Peyer's patch (tissue), 4 donors: Measurements from ENCODE around the gene IGFBP5. TPM values are rescaled to one million over a fixed set of nuclear protein-coding genes. Genes with fewer than 3 reads are reported as not detected.

Experiments used
- DNase-seq, 3 donors: peaks; one replicate each; pipeline ENCODE4 v3.0.0-alpha.2; 2017 to 2019
- H3K27ac ChIP-seq, 4 donors: fragments of 200-600 bp; sonication (generic); one replicate each; pipeline ENCODE4 v1.5.1; 2016 to 2019
- H3K27me3 ChIP-seq, 2 donors: fragments of 200-600 bp; sonication (generic); one replicate each; pipeline ENCODE4 v1.5.1; 2019
- H3K36me3 ChIP-seq, 3 donors: fragments of 200-600 bp; sonication (generic); one replicate each; pipeline ENCODE4 v1.5.1; 2016 to 2019
- H3K4me1 ChIP-seq, 4 donors: fragments of 200-600 bp; sonication (generic); one replicate each; pipeline ENCODE4 v1.5.1; 2016 to 2019
- H3K4me3 ChIP-seq, 4 donors: fragments of 200-600 bp; sonication (generic); 1 replicate in 3 of 4; 2 replicates in 1 of 4; pipeline ENCODE4 v1.5.1; 2016 to 2019; ENCODE audit warnings: mild to moderate bottlenecking in 1 of 4
- H3K9me3 ChIP-seq, 4 donors: fragments of 200-600 bp; sonication (generic); one replicate each; pipeline ENCODE4 v1.5.1; 2016 to 2019; ENCODE audit warnings: mild to moderate bottlenecking in 1 of 4
- POLR2A ChIP-seq, 2 donors: fragments of 450-650 bp; IDR thresholded peaks; one replicate each; pipeline ENCODE4 v1.5.1; 2017; ENCODE audit warnings: antibody characterized with exemption in 2 of 2, mild to moderate bottlenecking in 2 of 2, moderate library complexity in 2 of 2
- total RNA-seq, 4 donors: library from RNA; depleted of rRNA; stranded (reverse); fragments of >200 nt; gene quantifications; one replicate each; pipeline ENCODE4 v1.1.0, GENCODE V29; 2016
- TF ChIP-seq, protein P1 (sequence below), 6 experiments: fragments of 450-650 bp in 4 of 6; fragments of 200-600 bp in 2 of 6; sonication (generic) in 1 of 6; IDR thresholded peaks; one replicate each; pipeline ENCODE4 v1.5.1; 2017 to 2019; ENCODE audit warnings: antibody characterized with exemption in 6 of 6, mild to moderate bottlenecking in 3 of 6, moderate library complexity in 1 of 6

Gene IGFBP5
- total RNA-seq, 4 donors from 2014 or later, result 41.5 to 183 (median 75.0) TPM

DNA sequence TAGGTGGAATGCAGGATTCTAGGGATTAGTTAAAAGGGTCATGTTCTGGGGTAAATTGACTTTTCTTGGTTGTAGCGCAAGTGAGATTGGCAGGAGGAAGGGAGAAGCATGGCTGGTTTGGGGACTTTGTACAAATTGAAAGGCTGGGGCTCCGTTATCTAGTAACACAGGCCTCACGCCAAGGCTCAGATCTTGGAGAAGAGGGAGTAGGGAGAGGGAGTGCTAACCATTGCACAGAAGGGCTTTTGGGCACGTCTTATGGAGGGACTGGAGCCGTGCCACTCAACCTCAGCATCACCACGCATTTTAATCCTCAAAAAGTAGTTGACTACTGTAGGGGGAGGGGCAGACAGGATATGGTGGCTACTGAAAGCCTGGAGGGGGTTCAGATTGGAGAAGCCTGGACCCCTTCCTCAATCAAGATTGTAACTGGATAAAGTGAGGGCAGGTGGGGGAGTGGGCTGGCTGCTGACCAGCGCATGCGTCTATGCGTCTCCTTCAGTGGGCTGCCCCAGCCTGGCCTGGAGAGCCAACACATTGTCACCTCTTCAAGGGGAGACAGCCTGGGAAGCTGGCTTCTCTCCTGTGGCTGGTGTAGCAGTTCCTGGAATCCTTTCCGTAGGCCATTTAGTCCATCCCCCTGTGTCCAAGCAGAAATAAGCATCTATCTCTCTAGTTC lies 14.3 kb downstream of the IGFBP5 start:
- Histone ChIP-seq H3K4me1 (peaks cover 0 to 38% (median 0%) of the 10 kb centered on the region in 4 donors), H3K27me3 (no peaks in the 10 kb centered on the region), H3K36me3 (peaks cover 0 to 29% (median 0%) of the 10 kb centered on the region in 3 donors), H3K27ac (peak overlapping the region in 1 of 4 donors; percentile 68), H3K9me3 (no peaks in the 10 kb centered on the region), H3K4me3 (no peak overlapping the region)
- no peak for DNase-seq
- no peak for TF ChIP-seq POLR2A (IDR thresholded peaks at IDR 0.05)
- TF ChIP-seq, protein P1, sequence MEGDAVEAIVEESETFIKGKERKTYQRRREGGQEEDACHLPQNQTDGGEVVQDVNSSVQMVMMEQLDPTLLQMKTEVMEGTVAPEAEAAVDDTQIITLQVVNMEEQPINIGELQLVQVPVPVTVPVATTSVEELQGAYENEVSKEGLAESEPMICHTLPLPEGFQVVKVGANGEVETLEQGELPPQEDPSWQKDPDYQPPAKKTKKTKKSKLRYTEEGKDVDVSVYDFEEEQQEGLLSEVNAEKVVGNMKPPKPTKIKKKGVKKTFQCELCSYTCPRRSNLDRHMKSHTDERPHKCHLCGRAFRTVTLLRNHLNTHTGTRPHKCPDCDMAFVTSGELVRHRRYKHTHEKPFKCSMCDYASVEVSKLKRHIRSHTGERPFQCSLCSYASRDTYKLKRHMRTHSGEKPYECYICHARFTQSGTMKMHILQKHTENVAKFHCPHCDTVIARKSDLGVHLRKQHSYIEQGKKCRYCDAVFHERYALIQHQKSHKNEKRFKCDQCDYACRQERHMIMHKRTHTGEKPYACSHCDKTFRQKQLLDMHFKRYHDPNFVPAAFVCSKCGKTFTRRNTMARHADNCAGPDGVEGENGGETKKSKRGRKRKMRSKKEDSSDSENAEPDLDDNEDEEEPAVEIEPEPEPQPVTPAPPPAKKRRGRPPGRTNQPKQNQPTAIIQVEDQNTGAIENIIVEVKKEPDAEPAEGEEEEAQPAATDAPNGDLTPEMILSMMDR (IDR thresholded peaks at IDR 0.05), result no peak

DNA sequence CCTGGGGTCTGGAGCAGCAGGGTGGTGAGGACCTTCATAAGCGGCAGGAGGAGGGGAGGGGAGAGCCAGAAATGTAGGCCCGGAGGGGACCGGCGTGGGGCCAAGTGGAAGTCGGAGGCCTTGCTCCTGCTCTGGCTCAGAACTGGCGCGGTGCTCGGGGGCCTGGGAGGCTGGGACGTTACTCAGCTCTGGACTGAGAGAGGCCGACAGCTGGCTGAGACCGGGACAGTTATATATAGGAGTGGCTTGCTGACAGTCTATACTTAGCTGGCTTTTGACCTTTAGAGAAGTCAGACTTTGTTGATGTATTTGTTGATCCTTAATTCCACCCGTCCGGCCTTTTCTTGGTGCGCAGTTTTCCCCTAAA lies 15.7 kb downstream of the IGFBP5 start:
- TF ChIP-seq, protein P1 (IDR thresholded peaks at IDR 0.05), result no peak
- TF ChIP-seq POLR2A (IDR thresholded peaks at IDR 0.05), result no peak
- Histone ChIP-seq H3K27me3 (no peaks in the 10 kb centered on the region), H3K4me3 (no peak overlapping the region), H3K9me3 (no peaks in the 10 kb centered on the region), H3K27ac (peak overlapping the region in 3 of 4 donors; percentile 2 to 68 (median 34)), H3K4me1 (peaks cover 0 to 34% (median 0%) of the 10 kb centered on the region in 4 donors), H3K36me3 (peaks cover 0 to 34% (median 0%) of the 10 kb centered on the region in 3 donors)
- DNase-seq, result no peak

DNA sequence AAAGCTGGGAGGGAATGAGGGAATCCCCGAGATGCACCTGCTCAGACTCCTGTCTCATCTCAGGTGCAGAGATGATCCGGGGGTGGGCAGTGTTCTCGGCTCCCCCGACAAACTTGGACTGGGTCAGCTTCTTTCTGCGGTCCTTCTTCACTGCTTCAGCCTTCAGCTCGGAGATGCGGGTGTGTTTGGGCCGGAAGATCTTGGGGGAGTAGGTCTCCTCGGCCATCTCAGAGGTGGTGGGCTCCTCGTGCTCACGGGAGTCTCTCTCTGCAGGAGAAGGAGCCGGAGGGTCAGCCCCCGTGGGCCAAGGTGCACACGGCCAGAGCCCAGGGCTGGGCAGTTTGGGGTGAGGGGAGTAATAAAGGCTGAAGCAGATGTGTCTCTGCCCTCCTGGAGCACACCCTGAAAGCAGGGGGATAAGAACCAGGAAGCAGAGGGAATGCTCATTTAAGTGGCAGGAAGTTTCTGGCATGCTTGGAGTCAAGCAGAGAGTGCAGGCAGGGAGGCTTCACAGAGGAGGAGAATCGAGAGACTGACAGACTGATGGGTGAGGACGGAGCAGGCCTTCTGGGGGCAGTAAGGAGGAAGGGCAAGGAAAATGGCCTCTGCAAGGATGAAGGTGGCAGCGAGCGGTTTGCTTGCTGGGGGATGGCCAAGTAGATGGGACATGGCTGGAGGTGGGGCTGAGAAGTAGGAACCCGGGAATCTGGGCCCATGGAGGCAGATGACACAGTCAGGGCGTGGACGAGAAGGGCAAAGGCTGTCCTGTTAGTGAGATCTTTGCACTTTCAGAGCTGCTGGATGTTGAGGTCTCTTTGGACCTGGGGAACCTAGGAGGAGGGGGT lies 16.3 kb downstream of the IGFBP5 start:
- TF ChIP-seq, protein P1 (IDR thresholded peaks at IDR 0.05), result no peak
- no peak for TF ChIP-seq POLR2A (IDR thresholded peaks at IDR 0.05)
- no peaks in the 10 kb centered on the region for H3K27me3 ChIP-seq
- no peaks in the 10 kb centered on the region for H3K9me3 ChIP-seq
- peaks cover 0 to 34% (median 0%) of the 10 kb centered on the region in 3 donors for H3K36me3 ChIP-seq
- H3K4me1 ChIP-seq, result peaks cover 0 to 28% (median 0%) of the 10 kb centered on the region in 4 donors
- H3K4me3 ChIP-seq, result no peak overlapping the region
- no peak for DNase-seq
- H3K27ac ChIP-seq, result peak overlapping the region in 2 of 4 donors; percentile 34 to 68

DNA sequence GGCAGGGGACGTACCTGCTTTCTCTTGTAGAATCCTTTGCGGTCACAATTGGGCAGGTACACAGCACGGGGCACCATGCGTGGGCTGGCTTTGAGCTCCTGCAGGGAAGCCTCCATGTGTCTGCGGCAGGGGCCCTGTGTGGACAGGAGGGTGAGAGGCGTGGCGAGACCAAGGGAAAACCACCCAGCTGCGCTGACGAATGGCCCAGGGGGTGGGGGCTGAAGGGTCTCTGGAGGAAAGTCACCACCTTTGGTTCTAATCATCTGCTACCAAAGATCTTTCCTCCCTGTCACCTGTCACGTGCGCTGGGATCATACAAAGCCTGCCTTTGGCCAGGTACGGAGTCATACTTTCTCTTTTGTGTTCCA lies 17.3 kb downstream of the IGFBP5 start:
- Histone ChIP-seq H3K4me3 (no peak overlapping the region), H3K27me3 (no peaks in the 10 kb centered on the region), H3K36me3 (peaks cover 0 to 34% (median 0%) of the 10 kb centered on the region in 3 donors), H3K4me1 (peaks cover 0 to 19% (median 0%) of the 10 kb centered on the region in 4 donors), H3K27ac (no peak overlapping the region), H3K9me3 (no peaks in the 10 kb centered on the region)
- no peak for DNase-seq
- TF ChIP-seq POLR2A (IDR thresholded peaks at IDR 0.05), result no peak
- TF ChIP-seq, protein P1 (IDR thresholded peaks at IDR 0.05), result no peak

DNA sequence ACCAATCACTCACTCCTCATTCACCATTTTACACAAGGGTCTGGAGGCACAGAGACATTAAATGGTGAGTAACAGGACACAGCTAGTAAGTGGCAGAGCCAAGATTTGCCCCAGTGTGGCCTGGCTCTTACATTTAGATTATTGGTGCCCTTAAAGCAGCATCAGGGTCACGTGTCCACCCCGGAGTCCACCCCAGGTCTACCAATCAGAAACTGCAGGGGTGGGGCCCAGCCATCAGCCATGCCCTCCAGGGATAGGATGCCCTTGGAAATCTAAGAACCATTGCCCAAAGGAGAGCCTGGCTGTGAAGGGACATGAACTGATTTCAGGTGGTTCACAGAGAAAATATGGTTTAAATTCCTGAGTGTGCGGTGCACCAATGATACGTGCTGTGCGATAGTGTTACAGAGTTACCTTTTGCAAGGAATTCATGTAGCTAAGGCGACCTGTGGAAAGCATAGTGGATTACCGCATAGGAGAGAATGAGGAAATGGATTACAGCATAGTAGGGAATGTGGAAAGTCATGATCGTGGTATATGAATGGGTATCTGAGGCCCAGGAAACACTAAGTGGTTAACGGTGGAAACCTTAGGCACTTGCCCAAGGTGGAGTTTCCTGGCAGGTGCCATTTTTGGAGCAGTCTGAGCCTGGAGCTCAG lies 17.8 kb downstream of the IGFBP5 start:
- TF ChIP-seq, protein P1 (IDR thresholded peaks at IDR 0.05), result no peak
- no peak for TF ChIP-seq POLR2A (IDR thresholded peaks at IDR 0.05)
- H3K9me3 ChIP-seq, result no peaks in the 10 kb centered on the region
- H3K4me1 ChIP-seq, result peaks cover 0 to 19% (median 0%) of the 10 kb centered on the region in 4 donors
- no peak for DNase-seq
- H3K27ac ChIP-seq, result no peak overlapping the region
- peaks cover 0 to 34% (median 0%) of the 10 kb centered on the region in 3 donors for H3K36me3 ChIP-seq
- H3K4me3 ChIP-seq, result no peak overlapping the region
- no peaks in the 10 kb centered on the region for H3K27me3 ChIP-seq
